Measurements from ENCODE around the gene CA11.
A peak's percentile ranks its signal among the peaks of the same experiment; 100 is the strongest.
"Not testable (repeated sequence)": the region's sequence is repeated elsewhere in the genome, so short reads cannot be mapped to it uniquely, and the experiment has no call there.

CA11 gene

DNA sequence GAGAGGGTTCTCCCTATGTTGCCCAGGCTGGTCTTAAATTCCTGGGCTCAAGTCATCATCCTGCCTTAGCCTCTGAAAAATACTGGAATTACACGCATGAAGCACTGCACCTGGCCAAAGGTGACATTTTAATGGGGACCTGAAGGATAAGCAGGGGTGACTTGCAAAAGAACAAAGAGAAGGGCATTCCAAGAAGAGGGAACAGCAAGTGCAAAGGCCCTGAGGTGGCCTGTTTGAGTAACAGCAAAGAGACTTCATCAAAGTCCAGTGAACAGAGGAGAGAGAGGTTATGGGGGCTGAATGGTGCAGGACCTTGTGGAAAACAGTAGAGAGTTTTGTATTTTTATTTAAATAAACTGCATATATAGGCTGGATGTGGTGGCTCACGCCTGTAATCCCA lies 4.1 kb downstream of the CA11 start:
- DNase-seq (ENCODE audit: low spot score) = no peak

GRCh38 chr19:48639483-48640375 lies 6.3 kb downstream of the CA11 start:
- no peak for DNase-seq (ENCODE audit: low spot score)

DNA sequence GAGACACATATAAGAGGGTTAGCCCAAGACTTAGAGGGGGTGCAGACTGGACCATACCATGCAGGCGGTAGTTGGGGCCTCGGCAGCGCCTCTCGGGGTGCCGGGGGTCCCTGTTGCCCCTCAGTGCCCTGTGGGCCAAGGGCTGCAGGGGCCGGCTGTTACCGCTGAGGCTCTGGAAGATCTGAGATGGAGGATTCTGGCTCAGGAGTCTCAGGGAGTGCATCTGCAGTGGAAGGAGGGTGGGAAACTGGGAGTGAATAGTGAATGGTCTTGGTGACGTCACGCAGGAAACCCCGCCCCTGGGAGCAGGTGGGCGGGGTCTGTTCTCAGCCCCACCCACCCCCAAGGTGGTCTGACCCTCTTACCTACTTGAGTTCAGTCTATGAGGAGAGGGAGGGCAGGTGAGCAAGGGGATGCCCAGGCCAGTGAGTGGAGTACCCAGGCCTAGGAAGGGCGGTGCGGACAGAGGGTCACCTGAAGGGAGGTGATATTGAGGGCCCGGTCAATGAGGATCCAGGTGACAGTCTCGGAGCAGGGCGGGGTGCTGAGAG lies 7.1 kb downstream of the CA11 start:
- no peak for DNase-seq (ENCODE audit: low spot score)

DNA sequence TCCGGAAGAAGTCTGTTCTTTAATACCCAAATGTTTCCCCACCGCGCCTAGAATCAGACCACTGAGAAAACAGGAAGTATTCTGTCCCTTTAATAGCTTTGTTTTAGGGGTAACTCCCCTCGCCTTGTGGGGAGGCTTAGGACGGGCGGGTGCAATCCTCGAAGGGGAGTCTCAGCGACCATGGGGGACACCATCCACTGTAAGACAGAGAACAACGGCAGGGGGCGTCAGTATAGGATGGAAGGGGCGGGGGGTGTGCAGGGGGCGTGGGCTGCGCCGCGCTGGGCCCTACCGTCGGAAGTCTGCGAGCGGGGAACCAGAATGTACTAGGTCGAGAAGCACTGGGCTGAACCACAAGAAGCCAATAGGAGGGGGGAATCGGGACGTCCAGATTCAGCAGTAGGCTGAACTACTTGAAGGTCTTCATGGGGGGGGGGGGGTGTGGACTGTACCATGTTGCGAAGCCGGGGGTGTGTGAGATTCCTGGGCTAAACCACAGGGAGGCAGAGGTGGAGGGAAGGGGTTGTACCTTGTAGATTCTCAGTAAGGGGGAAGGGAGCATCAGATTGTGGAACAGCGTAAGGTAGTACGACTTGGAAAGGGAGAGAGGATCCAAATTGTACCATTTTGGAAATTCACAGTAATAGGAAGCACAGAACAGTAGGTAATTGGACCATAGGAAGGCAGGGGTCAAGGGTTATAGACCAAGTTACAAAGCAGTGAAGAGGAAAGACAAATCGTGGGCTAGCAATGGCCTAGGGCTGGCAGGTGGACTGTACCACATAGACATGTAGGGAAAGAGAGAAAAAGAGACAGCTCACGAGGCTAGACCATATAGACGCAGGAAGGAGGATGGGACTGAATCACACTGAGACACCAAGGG lies 7.8 kb downstream of the CA11 start:
- peak; percentile 95 for DNase-seq (ENCODE audit: low spot score)

GRCh38 chr19:48637449-48637947 lies 8.5 kb downstream of the CA11 start:
- peak; percentile 100 for DNase-seq (ENCODE audit: low spot score)

DNA sequence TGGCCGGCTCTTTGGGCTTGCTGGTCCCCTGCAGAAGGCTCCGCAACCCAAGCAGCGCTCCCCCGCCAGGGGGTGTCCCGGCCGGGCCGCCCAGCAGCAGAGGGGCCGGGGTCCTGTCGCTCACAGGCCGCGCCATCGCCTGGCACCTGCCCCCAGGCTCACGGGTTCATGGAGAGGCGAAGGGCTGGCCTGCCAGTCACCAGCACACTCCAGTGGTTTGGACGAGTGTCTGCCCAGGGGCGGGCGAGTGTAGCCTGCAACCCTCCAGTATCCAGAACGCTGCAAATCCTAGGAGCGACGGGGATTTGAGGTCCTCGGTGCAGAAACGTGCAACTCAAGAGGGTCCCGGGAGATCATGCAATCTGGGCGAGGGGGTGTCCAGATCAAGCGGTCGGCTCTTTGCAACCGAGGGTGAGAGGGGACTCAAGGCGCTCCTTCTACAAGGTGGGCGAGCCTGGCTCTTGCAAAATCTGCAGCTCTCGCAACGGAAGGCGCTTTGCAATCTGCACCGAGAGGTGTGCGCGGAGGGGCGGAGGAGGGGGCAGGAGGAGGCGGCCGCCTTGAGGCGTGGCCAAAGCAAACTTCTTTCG lies 9.0 kb downstream of the CA11 start, which contains the start of gene DBP:
Gene DBP (minus strand): TSS at position 521 of the 590 bp plus-strand sequence. CDS start 385 bp downstream, at position 136.
- DNase-seq (ENCODE audit: low spot score) = no peak

DNA sequence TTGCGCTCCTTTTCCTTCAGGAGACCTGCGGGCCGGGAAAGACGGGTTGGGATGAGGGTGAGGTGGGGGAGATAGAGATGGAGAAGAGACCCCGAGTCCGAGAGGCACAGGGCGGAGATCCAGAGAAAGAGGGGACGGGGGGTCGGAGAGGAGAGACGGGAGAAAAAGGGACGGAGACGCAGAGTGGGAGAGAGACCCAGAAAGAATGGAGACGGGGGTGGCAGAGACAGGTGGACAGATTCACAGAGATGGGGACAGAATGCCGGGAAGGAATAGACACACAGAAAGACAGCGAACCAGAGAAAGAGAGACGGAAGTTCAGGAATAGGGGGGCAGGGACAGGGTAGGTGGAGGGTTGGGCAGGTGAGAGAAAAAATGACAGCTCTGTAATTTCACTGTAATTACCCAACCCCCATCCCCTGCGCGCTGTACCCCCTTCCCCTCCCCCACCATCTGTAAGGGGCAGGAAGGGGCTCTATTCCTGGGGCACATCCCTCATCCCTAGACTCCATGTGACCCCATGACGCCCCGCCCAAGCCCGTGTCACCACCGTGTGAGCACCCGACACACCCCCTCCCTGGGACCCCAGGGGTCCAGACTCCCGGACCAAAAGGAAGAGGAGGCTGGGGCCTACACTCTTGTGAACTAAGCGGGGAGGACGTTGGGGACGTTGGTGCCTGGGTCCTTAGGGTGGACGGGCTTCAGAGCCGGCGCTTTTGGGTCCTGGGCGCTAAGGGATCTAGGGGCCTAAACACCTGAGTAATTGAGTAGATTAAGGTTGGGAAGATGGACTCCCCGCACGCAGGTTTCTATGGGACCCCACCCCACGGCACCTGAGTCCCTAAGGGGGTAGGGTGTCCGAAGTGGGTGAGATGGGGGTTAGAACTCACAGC lies 9.8 kb downstream of the CA11 start:
- DNase-seq (ENCODE audit: low spot score) = no peak

- no peak for DNase-seq (ENCODE audit: low spot score)
Measured at GRCh38 chr19:48635263-48635965, 10.6 kb downstream of the CA11 start.

- DNase-seq (ENCODE audit: low spot score) = peak; percentile 94
Measured at GRCh38 chr19:48634424-48635262, 11.3 kb downstream of the CA11 start.

GRCh38 chr19:48634036-48634342 lies 12.0 kb downstream of the CA11 start:
- no peak for DNase-seq (ENCODE audit: low spot score)

GRCh38 chr19:48633148-48634035 lies 12.6 kb downstream of the CA11 start:
- DNase-seq (ENCODE audit: low spot score) = no peak

GRCh38 chr19:48632692-48633147 lies 13.3 kb downstream of the CA11 start:
- no peak for DNase-seq (ENCODE audit: low spot score)

DNA sequence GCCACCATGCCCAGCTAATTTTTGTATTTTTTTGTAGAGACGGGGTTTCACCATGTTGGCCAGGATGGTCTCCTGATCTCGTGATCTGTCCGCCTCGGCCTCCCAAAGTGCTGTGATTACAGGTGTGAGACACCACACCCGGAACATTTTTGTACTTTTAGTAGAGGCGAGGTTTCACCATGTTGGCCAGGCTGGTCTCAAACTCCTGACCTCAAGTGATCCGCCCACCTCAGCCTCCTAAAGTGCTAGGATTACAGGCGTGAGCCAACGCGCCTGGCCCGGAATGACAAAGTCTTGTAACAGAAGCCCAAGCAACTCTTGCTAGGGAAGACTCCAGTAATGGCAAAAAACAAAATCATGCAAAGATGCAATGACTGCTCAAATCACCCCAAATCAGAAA lies 13.7 kb downstream of the CA11 start:
- not testable (repeated sequence) for DNase-seq (ENCODE audit: low spot score)

- DNase-seq (ENCODE audit: low spot score) = no peak
Measured at GRCh38 chr19:48631225-48631624, 14.8 kb downstream of the CA11 start.

DNA sequence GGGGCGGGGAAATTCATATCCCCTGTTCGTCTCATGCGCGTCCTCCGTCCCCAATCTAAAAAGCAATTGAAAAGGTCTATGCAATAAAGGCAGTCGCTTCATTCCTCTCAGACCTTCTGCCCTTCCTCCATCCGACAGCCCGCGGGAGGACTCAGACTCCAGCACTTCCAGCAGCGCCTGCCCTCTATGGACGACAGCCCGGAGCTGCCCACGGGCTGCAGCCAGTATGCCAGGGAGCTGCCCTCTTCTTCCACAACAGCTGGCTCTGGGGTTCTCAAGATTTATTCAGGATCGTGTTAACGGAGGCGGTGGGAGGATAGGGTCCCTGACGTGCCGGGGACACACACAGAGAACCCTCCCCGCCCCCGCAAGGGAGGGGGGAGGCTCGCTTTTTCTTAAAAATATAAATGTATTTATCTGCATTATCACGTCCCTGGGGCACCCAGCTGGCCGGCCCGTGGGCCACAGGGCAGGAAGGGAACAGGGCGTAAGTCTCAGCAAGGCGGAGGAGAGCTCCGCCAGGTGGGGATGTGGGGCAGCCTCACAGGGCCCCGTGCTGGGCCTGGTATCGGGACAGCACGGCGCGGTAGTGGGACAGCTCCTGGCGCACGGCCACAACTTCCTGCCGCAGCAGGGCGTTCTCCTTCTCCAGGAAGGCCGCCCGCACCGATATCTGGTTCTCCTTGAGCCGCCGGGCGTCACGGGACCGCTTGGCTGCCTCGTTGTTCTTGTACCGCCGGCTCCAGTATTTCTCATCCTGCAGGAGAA lies 15.5 kb downstream of the CA11 start:
- no peak for DNase-seq (ENCODE audit: low spot score)

GRCh38 chr19:48629599-48630295 lies 16.2 kb downstream of the CA11 start:
- DNase-seq (ENCODE audit: low spot score) = no peak

- DNase-seq (ENCODE audit: low spot score) = no peak
Measured at GRCh38 chr19:48629297-48629598, 16.7 kb downstream of the CA11 start.
